GM12878 (cell line): Measurements from ENCODE around the gene ENOX2. TPM values are rescaled to one million over a fixed set of nuclear protein-coding genes. Genes with fewer than 3 reads are reported as not detected.

Experiments
- ATAC-seq: fragments of 200-7000 bp; cut with Tn5 transposase; 3 replicates; pipeline ENCODE4 v1.9.1; 2020; ENCODE audit warnings: mild to moderate bottlenecking, moderate library complexity
- BruUV-seq: library from RNA; stranded (reverse); fragments of 400-500 nt; replicated peaks from 2 replicates; lab custom pipeline; 2021; lab: Mats Ljungman, UMichigan
- CTCF ChIA-PET: fragments of 300-600 bp; sonication (Branson Sonifier 250); formaldehyde crosslinking; extraction: SDS; loops from one replicate; lab custom pipeline; 2021; ENCODE audit warnings: inconsistent platforms; lab: Yijun Ruan, JAX
- POLR2A ChIA-PET: fragments of 350-600 bp; formaldehyde crosslinking; extraction: SDS; loops from one replicate; lab custom pipeline; 2021; ENCODE audit warnings: inconsistent platforms; lab: Charles Lee
- RAD21 ChIA-PET: fragments of 300-600 bp; sonication (Branson Sonifier 250); formaldehyde crosslinking; loops from one replicate; lab custom pipeline; 2023; ENCODE audit warnings: antibody characterized with exemption; ENCODE audit not compliant: unreplicated experiment; lab: Charles Lee
- SMC1A ChIA-PET: fragments of 300-600 bp; sonication (Branson Sonifier 250); formaldehyde crosslinking; loops from one replicate; lab custom pipeline; 2023; ENCODE audit not compliant: unreplicated experiment, uncharacterized antibody; lab: Charles Lee
- DNase-seq: peaks from one replicate; pipeline ENCODE4 v3.0.0-alpha.2; 2011; ENCODE audit warnings: low read depth, low spot score
- FAIRE-seq: peaks from 3 replicates; lab custom pipeline; 2011; peaks lifted over from hg19 to GRCh38; lab: Jason Lieb, UNC
- H2AFZ ChIP-seq: 2 replicates; pipeline ENCODE4 v1.6.0; 2011; ENCODE audit warnings: low read depth, low read length, control low read depth; ENCODE audit not compliant: control insufficient read depth
- H3K27ac ChIP-seq: 2 replicates; pipeline ENCODE4 v1.5.1; 2011; ENCODE audit warnings: control low read depth; ENCODE audit not compliant: control insufficient read depth, insufficient read depth
- H3K27me3 ChIP-seq, 2 experiments: replicated peaks in 1 of 2; 2 replicates each; pipeline versions ENCODE4 v1.6.0 to v1.6.1; 2011; ENCODE audit warnings: low read length in 1 of 2; ENCODE audit not compliant: control insufficient read depth in 2 of 2, insufficient read depth in 2 of 2
- H3K36me3 ChIP-seq, 2 experiments: 2 replicates each; pipeline ENCODE4 v1.5.1; 2011; ENCODE audit warnings: low read length in 1 of 2; ENCODE audit not compliant: control insufficient read depth in 2 of 2, insufficient read depth in 2 of 2
- H3K4me1 ChIP-seq: 2 replicates; pipeline ENCODE4 v1.6.1; 2011; ENCODE audit warnings: mild to moderate bottlenecking, low read length, moderate library complexity, mixed read lengths; ENCODE audit not compliant: control insufficient read depth, insufficient read depth
- H3K4me2 ChIP-seq: 2 replicates; pipeline ENCODE4 v1.6.0; 2011; ENCODE audit warnings: control low read depth; ENCODE audit not compliant: control insufficient read depth, insufficient read depth
- H3K4me3 ChIP-seq: fragments of 200-600 bp; sonication (generic); 2 replicates; pipeline ENCODE4 v1.5.1; 2016
- H3K79me2 ChIP-seq: 2 replicates; pipeline ENCODE4 v1.6.0; 2011; ENCODE audit warnings: low read length; ENCODE audit not compliant: control insufficient read depth, insufficient read depth
- H3K9ac ChIP-seq: 2 replicates; pipeline ENCODE4 v1.8.0; 2011; ENCODE audit warnings: low read length, control low read depth, mixed read lengths; ENCODE audit not compliant: control insufficient read depth, insufficient read depth
- H3K9me3 ChIP-seq: replicated peaks from 3 replicates; pipeline ENCODE4 v1.5.1; 2011; ENCODE audit warnings: mild to moderate bottlenecking, low read length; ENCODE audit not compliant: control insufficient read depth, insufficient read depth
- H4K20me1 ChIP-seq: 2 replicates; pipeline ENCODE4 v1.6.0; 2011; ENCODE audit not compliant: control insufficient read depth, insufficient read depth
- BACH1 ChIP-seq: fragments of 450-650 bp; IDR thresholded peaks from 2 replicates; pipeline ENCODE4 v1.6.1; 2017; ENCODE audit warnings: mild to moderate bottlenecking, borderline replicate concordance
- BCL11A ChIP-seq: IDR thresholded peaks from 2 replicates; pipeline ENCODE4 v1.6.1; 2011; ENCODE audit warnings: low read depth, low read length
- CREB1 ChIP-seq: IDR thresholded peaks from 2 replicates; pipeline ENCODE4 v1.6.1; 2012; ENCODE audit warnings: low read depth, mild to moderate bottlenecking, inconsistent platforms
- EED ChIP-seq: sonication (generic); IDR thresholded peaks from 2 replicates; pipeline ENCODE4 v1.6.1; 2016; ENCODE audit warnings: antibody characterized with exemption, low read depth
- IKZF1 ChIP-seq: fragments of 450-650 bp; conservative IDR thresholded peaks from 2 replicates; pipeline ENCODE4 v1.6.1; 2017; ENCODE audit warnings: antibody characterized with exemption, mild to moderate bottlenecking
- IRF4 ChIP-seq: IDR thresholded peaks from 2 replicates; pipeline ENCODE4 v1.6.1; 2011; ENCODE audit warnings: low read depth, low read length
- KAT2A ChIP-seq: conservative IDR thresholded peaks from 2 replicates; pipeline ENCODE4 v1.6.1; 2011; ENCODE audit warnings: low read depth, low read length; ENCODE audit not compliant: control insufficient read depth
- LARP7 ChIP-seq: fragments of 450-650 bp; IDR thresholded peaks from 2 replicates; pipeline ENCODE4 v1.6.1; 2017; ENCODE audit warnings: mild to moderate bottlenecking
- NFYB ChIP-seq: IDR thresholded peaks from 2 replicates; pipeline ENCODE4 v1.6.1; 2011; ENCODE audit warnings: low read depth, mild to moderate bottlenecking, low read length, improper control_type of control experiment, moderate library complexity; ENCODE audit not compliant: insufficient read depth
- NR2C2 ChIP-seq: IDR thresholded peaks from 2 replicates; pipeline ENCODE4 v1.6.1; 2011; ENCODE audit warnings: borderline replicate concordance, low read depth; ENCODE audit not compliant: control insufficient read depth, insufficient read length
- PAX5 ChIP-seq: IDR thresholded peaks from 2 replicates; pipeline ENCODE4 v1.6.1; 2011; ENCODE audit warnings: low read depth, low read length, borderline replicate concordance
- RBBP5 ChIP-seq: fragments of 200-600 bp; sonication (generic); conservative IDR thresholded peaks from 2 replicates; pipeline ENCODE4 v1.6.1; 2016
- RCOR1 ChIP-seq: conservative IDR thresholded peaks from 2 replicates; pipeline ENCODE4 v1.6.1; 2012; ENCODE audit warnings: low read depth, low read length, improper control_type of control experiment
- RELA ChIP-seq: fragments of 450-650 bp; IDR thresholded peaks from 2 replicates; pipeline ENCODE4 v1.8.0; 2014; ENCODE audit warnings: borderline replicate concordance; ENCODE audit not compliant: partially characterized antibody
- SMAD1 ChIP-seq: fragments of 450-650 bp; IDR thresholded peaks from 2 replicates; pipeline ENCODE4 v1.6.1; 2018; ENCODE audit warnings: mild to moderate bottlenecking, low read depth; ENCODE audit not compliant: partially characterized antibody
- SUPT20H ChIP-seq: IDR thresholded peaks from 2 replicates; pipeline ENCODE4 v1.6.1; 2011; ENCODE audit warnings: low read depth, mild to moderate bottlenecking, low read length, moderate library complexity, borderline replicate concordance; ENCODE audit not compliant: control insufficient read depth
- ZZZ3 ChIP-seq: IDR thresholded peaks from 2 replicates; pipeline ENCODE4 v1.6.1; 2011; ENCODE audit warnings: low read depth; ENCODE audit not compliant: control insufficient read depth, insufficient read length
- WGBS: methylation state at CpG from one replicate; pipeline ENCODE4 v1.1.6; 2016; ENCODE audit warnings: low lambda C conversion rate; ENCODE audit not compliant: insufficient replicate concordance, insufficient coverage; ENCODE audit errors: missing lambda C conversion rate; 5-methylcytosine and 5-hydroxymethylcytosine counted together
- in situ Hi-C: fragments of 300-500 bp; cut with MboI; formaldehyde crosslinking; loops from 9 replicates; pipeline ENCODE4 v1.14.3; 2018; ENCODE audit warnings: mixed read lengths
- intact Hi-C: fragments of 100-400 bp; cut with micrococcal nuclease; formaldehyde crosslinking; loops from one replicate; pipeline ENCODE4 v1.14.2; 2022; ENCODE audit not compliant: unreplicated experiment
- polyA plus RNA-seq, 11 experiments: library from polyadenylated mRNA; depleted of rRNA in 4 of 11; unstranded in 6 of 11; stranded (reverse) in 5 of 11; fragments of >200 nt; fragmentation: Nextera tagmentation in 4 of 11; fragmentation: Illumina TruSeq in 1 of 11; extraction: Ambion mirVana in 4 of 11; extraction: Trizol in 1 of 11; gene quantifications; 1 replicate in 1 of 11; 2 replicates in 10 of 11; pipeline versions ENCODE4 v1.2.1 to v1.2.3, GENCODE V29; 2011 to 2016; ENCODE audit warnings: inconsistent platforms in 2 of 11, missing spikeins in 2 of 11, low read depth in 1 of 11
- total RNA-seq, 4 experiments: library from RNA; depleted of rRNA in 3 of 4; stranded (reverse); fragments of >200 nt in 3 of 4; fragmentation: Illumina TruSeq in 1 of 4; extraction: Trizol in 1 of 4; gene quantifications; 2 replicates each; pipeline versions ENCODE4 v1.2.1 to v1.2.3, GENCODE V29; 2013 to 2021
- TF ChIP-seq, protein P1 (sequence below): fragments of 450-650 bp; IDR thresholded peaks from 2 replicates; pipeline ENCODE4 v1.6.1; 2017; ENCODE audit warnings: antibody characterized with exemption, mild to moderate bottlenecking, moderate library complexity

Gene ENOX2
- total and polyA plus RNA-seq, 10 of the 15 experiments (the other 5 are each of a cell fraction or from before 2014, with no cell fraction given) = 3.2 to 13.0 (median 7.7) TPM

DNA sequence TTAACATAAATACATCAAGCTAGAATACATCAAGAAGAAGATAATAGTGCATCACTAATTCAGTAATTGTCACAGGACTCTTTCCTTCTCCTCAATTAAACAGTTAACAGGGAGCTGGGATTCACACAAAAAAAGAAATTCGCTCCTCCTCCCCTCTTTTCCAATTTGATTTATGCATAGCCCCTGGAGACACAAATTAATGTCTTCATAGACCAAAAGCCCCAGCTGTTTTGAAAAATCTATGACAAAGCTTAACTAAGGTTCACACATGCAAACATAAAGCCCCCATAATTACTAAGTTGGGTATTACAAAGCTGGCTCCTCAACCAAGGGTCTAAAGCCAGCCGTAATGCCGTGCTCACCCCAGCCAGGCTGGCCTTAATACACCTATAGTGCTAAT, 61.2 kb downstream of the ENOX2 start:
- POLR2A ChIA-PET = no interaction called here
- RAD21 ChIA-PET = no interaction called here

DNA sequence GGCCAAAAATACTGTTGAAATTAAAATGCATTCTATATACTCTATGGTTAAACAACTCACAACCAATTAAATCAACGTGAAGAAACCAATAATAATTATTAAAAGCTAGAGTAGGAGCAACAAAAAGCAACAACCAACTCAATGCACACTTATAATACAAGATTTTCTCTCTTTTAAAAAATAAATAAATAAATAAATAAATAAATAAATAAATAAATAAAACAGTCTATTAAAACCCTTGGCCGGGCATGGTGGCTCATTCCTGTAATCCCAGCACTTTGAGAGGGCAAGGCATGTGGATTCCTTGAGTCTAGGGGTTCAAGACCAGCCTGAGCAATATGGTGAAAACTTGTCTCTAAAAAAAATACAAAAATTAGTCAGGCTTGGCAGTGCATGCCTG, 62.7 kb downstream of the ENOX2 start:
- intact Hi-C loops (no loop called here), in situ Hi-C loops (no loop called here)
- DNase-seq (no peak), FAIRE-seq (no peak), ATAC-seq (no peak)
- Histone ChIP-seq H3K79me2 (no peaks in the 10 kb centered on the region), H3K4me2 (no peak overlapping the region), H3K9ac (no peak overlapping the region), H3K9me3 (no peaks in the 10 kb centered on the region), H3K4me3 (no peak overlapping the region), H2AFZ (no peak overlapping the region), H3K4me1 (no peaks in the 10 kb centered on the region), H4K20me1 (no peaks in the 10 kb centered on the region), H3K27ac (no peak overlapping the region), H3K36me3 (no peaks in the 10 kb centered on the region), H3K27me3 (no peaks in the 10 kb centered on the region)
- 40% methylated on average over 2 of the region's 2 CpGs for WGBS
- ChIA-PET SMC1A (no interaction called here), RAD21 (no interaction called here), CTCF (no interaction called here), POLR2A (no interaction called here)
- no TSS peak for BruUV-seq
- no peak for TF ChIP-seq IRF4
- no peak for TF ChIP-seq ZZZ3
- no peak for TF ChIP-seq RCOR1
- no peak for TF ChIP-seq CREB1
- no peak for TF ChIP-seq RBBP5
- no peak for TF ChIP-seq NR2C2
- TF ChIP-seq, protein P1, sequence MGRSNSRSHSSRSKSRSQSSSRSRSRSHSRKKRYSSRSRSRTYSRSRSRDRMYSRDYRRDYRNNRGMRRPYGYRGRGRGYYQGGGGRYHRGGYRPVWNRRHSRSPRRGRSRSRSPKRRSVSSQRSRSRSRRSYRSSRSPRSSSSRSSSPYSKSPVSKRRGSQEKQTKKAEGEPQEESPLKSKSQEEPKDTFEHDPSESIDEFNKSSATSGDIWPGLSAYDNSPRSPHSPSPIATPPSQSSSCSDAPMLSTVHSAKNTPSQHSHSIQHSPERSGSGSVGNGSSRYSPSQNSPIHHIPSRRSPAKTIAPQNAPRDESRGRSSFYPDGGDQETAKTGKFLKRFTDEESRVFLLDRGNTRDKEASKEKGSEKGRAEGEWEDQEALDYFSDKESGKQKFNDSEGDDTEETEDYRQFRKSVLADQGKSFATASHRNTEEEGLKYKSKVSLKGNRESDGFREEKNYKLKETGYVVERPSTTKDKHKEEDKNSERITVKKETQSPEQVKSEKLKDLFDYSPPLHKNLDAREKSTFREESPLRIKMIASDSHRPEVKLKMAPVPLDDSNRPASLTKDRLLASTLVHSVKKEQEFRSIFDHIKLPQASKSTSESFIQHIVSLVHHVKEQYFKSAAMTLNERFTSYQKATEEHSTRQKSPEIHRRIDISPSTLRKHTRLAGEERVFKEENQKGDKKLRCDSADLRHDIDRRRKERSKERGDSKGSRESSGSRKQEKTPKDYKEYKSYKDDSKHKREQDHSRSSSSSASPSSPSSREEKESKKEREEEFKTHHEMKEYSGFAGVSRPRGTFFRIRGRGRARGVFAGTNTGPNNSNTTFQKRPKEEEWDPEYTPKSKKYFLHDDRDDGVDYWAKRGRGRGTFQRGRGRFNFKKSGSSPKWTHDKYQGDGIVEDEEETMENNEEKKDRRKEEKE = no peak
- no peak for TF ChIP-seq SUPT20H
- TF ChIP-seq LARP7 = no peak
- no peak for TF ChIP-seq PAX5
- no peak for TF ChIP-seq EED
- no peak for TF ChIP-seq BACH1

More for the DNA sequence above, 61.2 kb downstream of the ENOX2 start:
- no TSS peak for BruUV-seq
- Histone ChIP-seq H3K27ac (no peak overlapping the region), H3K79me2 (no peaks in the 10 kb centered on the region)
- no peak for DNase-seq
- no peak for TF ChIP-seq NFYB
- no peak for TF ChIP-seq SMAD1
- TF ChIP-seq KAT2A = no peak
- TF ChIP-seq IKZF1 = no peak
- TF ChIP-seq RELA = no peak
- TF ChIP-seq NR2C2 = no peak
- TF ChIP-seq BCL11A = no peak
- TF ChIP-seq, all 136 proteins: peak for 0
- Histone ChIP-seq H2AFZ (no peak overlapping the region), H3K9ac (no peak overlapping the region), H3K36me3 (no peaks in the 10 kb centered on the region), H4K20me1 (no peaks in the 10 kb centered on the region), H3K27me3 (no peaks in the 10 kb centered on the region), H3K4me1 (no peaks in the 10 kb centered on the region), H3K9me3 (no peaks in the 10 kb centered on the region), H3K4me3 (no peak overlapping the region), H3K4me2 (no peak overlapping the region)
- 63% methylated on average over 3 of the region's 3 CpGs for WGBS
- in situ Hi-C loops (no loop called here), intact Hi-C loops (no loop called here)
- FAIRE-seq (no peak), ATAC-seq (no peak)
- SMC1A ChIA-PET = no interaction called here
- CTCF ChIA-PET = interaction anchor here (1.3 kb wide), 1 partner anchor 266 kb away, joined by 4 read pairs; no protein-coding TSS in a partner anchor
